Smooth muscle cell (in vitro differentiated cells): ENCODE data around the gene ADORA2A. TPM values are rescaled to one million over a fixed set of nuclear protein-coding genes. Genes with fewer than 3 reads are reported as not detected.

ENCODE experiments used
- DNase-seq: peaks from one replicate; lab custom pipeline; 2025; ENCODE audit not compliant: unreplicated experiment; lab: John Stamatoyannopoulos, UW
- H2AFZ ChIP-seq: fragments of 200-600 bp; sonication (generic); 2 replicates; pipeline ENCODE4 v1.6.0; 2016; ENCODE audit warnings: antibody characterized with exemption, low read depth, mild to moderate bottlenecking
- H3F3A ChIP-seq: fragments of 200-600 bp; sonication (generic); 2 replicates; pipeline ENCODE4 v1.6.0; 2017; ENCODE audit warnings: antibody characterized with exemption, low read depth
- H3K27ac ChIP-seq: fragments of 200-600 bp; sonication (generic); 2 replicates; pipeline ENCODE4 v1.5.1; 2016; ENCODE audit warnings: low read depth, mild to moderate bottlenecking
- H3K27me3 ChIP-seq: fragments of 200-600 bp; sonication (generic); 2 replicates; pipeline ENCODE4 v1.6.1; 2016; ENCODE audit warnings: low read depth, mild to moderate bottlenecking
- H3K36me3 ChIP-seq: fragments of 200-600 bp; sonication (generic); 2 replicates; pipeline ENCODE4 v1.5.1; 2016; ENCODE audit warnings: low read depth
- H3K4me1 ChIP-seq: fragments of 200-600 bp; sonication (generic); 2 replicates; pipeline ENCODE4 v1.5.1; 2016; ENCODE audit warnings: low read depth
- H3K4me2 ChIP-seq: fragments of 200-600 bp; sonication (generic); 2 replicates; pipeline ENCODE4 v1.6.0; 2016; ENCODE audit warnings: mild to moderate bottlenecking
- H3K4me3 ChIP-seq: fragments of 200-600 bp; sonication (generic); 2 replicates; pipeline ENCODE4 v1.5.1; 2016; ENCODE audit warnings: mild to moderate bottlenecking
- H3K79me2 ChIP-seq: fragments of 200-600 bp; sonication (generic); 2 replicates; pipeline ENCODE4 v1.6.0; 2016; ENCODE audit warnings: low read depth, mild to moderate bottlenecking
- H3K9ac ChIP-seq: fragments of 200-600 bp; sonication (generic); 2 replicates; pipeline ENCODE4 v1.6.0; 2016; ENCODE audit warnings: low read depth
- H3K9me3 ChIP-seq: fragments of 200-600 bp; sonication (generic); replicated peaks from 2 replicates; pipeline ENCODE4 v1.5.1; 2016; ENCODE audit warnings: low read depth
- H4K20me1 ChIP-seq: fragments of 200-600 bp; sonication (generic); 2 replicates; pipeline ENCODE4 v1.6.0; 2016; ENCODE audit warnings: low read depth
- CTCF ChIP-seq: fragments of 200-600 bp; sonication (generic); IDR thresholded peaks from 2 replicates; pipeline ENCODE4 v1.5.1; 2017; ENCODE audit warnings: borderline replicate concordance, mild to moderate bottlenecking, antibody characterized with exemption; ENCODE audit not compliant: insufficient read depth, poor library complexity, severe bottlenecking
- WGBS: methylation state at CpG from one replicate; pipeline ENCODE4 v1.1.7; 2016; ENCODE audit warnings: low lambda C conversion rate; 5-methylcytosine and 5-hydroxymethylcytosine counted together
- polyA plus RNA-seq: library from polyadenylated mRNA; unstranded; fragments of >200 nt; fragmentation: Nextera tagmentation; extraction: Ambion mirVana; gene quantifications from 2 replicates; pipeline ENCODE4 v1.2.1, GENCODE V29; 2016
- total RNA-seq: library from RNA; depleted of rRNA; stranded (reverse); fragments of >200 nt; gene quantifications from 2 replicates; pipeline ENCODE4 v1.2.3, GENCODE V29; 2014

Gene ADORA2A
- total and polyA plus RNA-seq, 2 experiments from 2014 or later, result 1.6 to 1.8 TPM

- H4K20me1 ChIP-seq, result no peaks in the 10 kb centered on the region
- H3K4me2 ChIP-seq, result no peak overlapping the region
- no peaks in the 10 kb centered on the region for H3K9me3 ChIP-seq
- H3F3A ChIP-seq, result no peaks in the 10 kb centered on the region
- TF ChIP-seq CTCF, result no peak
- no peak for DNase-seq
- no peak overlapping the region for H2AFZ ChIP-seq
- H3K4me1 ChIP-seq, result peaks cover under 1% of the 10 kb centered on the region
- H3K9ac ChIP-seq, result no peak overlapping the region
- H3K27me3 ChIP-seq, result no peaks in the 10 kb centered on the region
- no peak overlapping the region for H3K4me3 ChIP-seq
- no peaks in the 10 kb centered on the region for H3K36me3 ChIP-seq
- H3K79me2 ChIP-seq, result no peaks in the 10 kb centered on the region
- H3K27ac ChIP-seq, result no peak overlapping the region
These were observed 23.8 kb downstream of the ADORA2A start for GRCh38 chr22:24451162-24451561.

GRCh38 chr22:24453853-24454252, 26.5 kb downstream of the ADORA2A start:
- Histone ChIP-seq H3K27me3 (no peaks in the 10 kb centered on the region), H3K36me3 (no peaks in the 10 kb centered on the region)
- WGBS, result 46% methylated on average over 1 of the region's 1 CpG

GRCh38 chr22:24455039-24455438, 27.6 kb downstream of the ADORA2A start:
- no peak overlapping the region for H3K27ac ChIP-seq
- no peak overlapping the region for H3K4me2 ChIP-seq
- no peak overlapping the region for H2AFZ ChIP-seq
- H3K27me3 ChIP-seq, result no peaks in the 10 kb centered on the region
- no peaks in the 10 kb centered on the region for H4K20me1 ChIP-seq
- no peak for DNase-seq
- H3K4me1 ChIP-seq, result no peaks in the 10 kb centered on the region
- H3K36me3 ChIP-seq, result no peaks in the 10 kb centered on the region
- 96% methylated on average over 4 of the region's 4 CpGs for whole genome bisulfite sequencing
- no peaks in the 10 kb centered on the region for H3K79me2 ChIP-seq
- no peaks in the 10 kb centered on the region for H3F3A ChIP-seq
- H3K9me3 ChIP-seq, result no peaks in the 10 kb centered on the region
- H3K4me3 ChIP-seq, result no peak overlapping the region
- no peak for TF ChIP-seq CTCF
- H3K9ac ChIP-seq, result no peak overlapping the region

More at GRCh38 chr22:24453853-24454252, 26.5 kb downstream of the ADORA2A start:
- H3K79me2 ChIP-seq, result no peaks in the 10 kb centered on the region
- no peaks in the 10 kb centered on the region for H3K4me1 ChIP-seq
- no peak overlapping the region for H2AFZ ChIP-seq
- TF ChIP-seq CTCF, result no peak
- H3K27ac ChIP-seq, result no peak overlapping the region
- H3K4me2 ChIP-seq, result no peak overlapping the region
- H3F3A ChIP-seq, result no peaks in the 10 kb centered on the region
- H3K9me3 ChIP-seq, result no peaks in the 10 kb centered on the region
- no peaks in the 10 kb centered on the region for H4K20me1 ChIP-seq
- no peak overlapping the region for H3K9ac ChIP-seq
- no peak overlapping the region for H3K4me3 ChIP-seq
- DNase-seq, result no peak

- TF ChIP-seq CTCF, result no peak
- Histone ChIP-seq H3K9me3 (no peaks in the 10 kb centered on the region), H3F3A (no peaks in the 10 kb centered on the region), H3K79me2 (no peaks in the 10 kb centered on the region), H4K20me1 (no peaks in the 10 kb centered on the region), H3K27ac (no peak overlapping the region), H2AFZ (no peak overlapping the region), H3K27me3 (no peaks in the 10 kb centered on the region), H3K4me3 (no peak overlapping the region), H3K9ac (no peak overlapping the region), H3K4me2 (no peak overlapping the region), H3K36me3 (no peaks in the 10 kb centered on the region), H3K4me1 (no peaks in the 10 kb centered on the region)
- no peak for DNase-seq
- WGBS, result 85% methylated on average over 9 of the region's 9 CpGs
These were observed 28.5 kb downstream of the ADORA2A start for GRCh38 chr22:24455751-24456426.
